Measurements from ENCODE around the gene GPC5. TPM values are rescaled to one million over a fixed set of nuclear protein-coding genes. Genes with fewer than 3 reads are reported as not detected.

Gene GPC5
- total RNA-seq, 2 experiments from 2014 or later: 2.4 TPM; not detected in 1

DNA sequence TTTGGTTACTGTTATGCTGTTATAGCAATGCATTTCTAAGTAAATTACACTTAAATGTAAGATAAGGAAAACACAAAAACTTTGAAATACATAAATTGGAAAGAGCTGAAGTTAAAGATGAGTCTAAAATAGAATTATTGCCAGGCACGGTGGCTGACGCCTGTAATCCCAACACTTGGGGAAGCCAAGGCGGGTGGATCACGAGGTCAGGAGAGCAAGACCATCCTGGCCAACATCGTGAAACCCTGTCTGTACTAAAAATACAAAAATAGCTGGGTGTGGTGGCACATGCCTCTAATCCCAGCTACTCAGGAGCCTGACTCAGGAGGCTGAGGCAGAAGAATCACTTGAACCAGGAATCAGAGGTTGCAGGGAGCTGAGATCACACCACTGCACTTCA is 922.8 kb downstream of the GPC5 start:
- Histone ChIP-seq H3K27ac (ENCODE audit: low read depth, low read length, poor library complexity, severe bottlenecking) (no peak overlapping the region), H2AFZ (ENCODE audit: low read length) (no peak overlapping the region), H3K9me3 (ENCODE audit: low read length) (no peaks in the 10 kb centered on the region), H3K4me2 (ENCODE audit: low read length) (no peak overlapping the region), H3K9me2 (ENCODE audit: insufficient read depth, low read length) (no peaks in the 10 kb centered on the region), H3K36me3 (ENCODE audit: insufficient read depth, low read length) (no peaks in the 10 kb centered on the region), H3K79me2 (ENCODE audit: insufficient read depth, low read depth, low read length) (no peaks in the 10 kb centered on the region), H3K4me3 (ENCODE audit: low read depth, low read length, poor library complexity, severe bottlenecking) (no peak overlapping the region), H4K20me1 (ENCODE audit: insufficient read depth, low read length) (no peaks in the 10 kb centered on the region), H3K4me1 (ENCODE audit: insufficient read depth, low read length, poor library complexity, severe bottlenecking) (no peaks in the 10 kb centered on the region)
- no TSS peak for BruUV-seq (replicated peaks)
- no peak for DNase-seq (ENCODE audit: low spot score)
- TF ChIP-seq, protein P1, sequence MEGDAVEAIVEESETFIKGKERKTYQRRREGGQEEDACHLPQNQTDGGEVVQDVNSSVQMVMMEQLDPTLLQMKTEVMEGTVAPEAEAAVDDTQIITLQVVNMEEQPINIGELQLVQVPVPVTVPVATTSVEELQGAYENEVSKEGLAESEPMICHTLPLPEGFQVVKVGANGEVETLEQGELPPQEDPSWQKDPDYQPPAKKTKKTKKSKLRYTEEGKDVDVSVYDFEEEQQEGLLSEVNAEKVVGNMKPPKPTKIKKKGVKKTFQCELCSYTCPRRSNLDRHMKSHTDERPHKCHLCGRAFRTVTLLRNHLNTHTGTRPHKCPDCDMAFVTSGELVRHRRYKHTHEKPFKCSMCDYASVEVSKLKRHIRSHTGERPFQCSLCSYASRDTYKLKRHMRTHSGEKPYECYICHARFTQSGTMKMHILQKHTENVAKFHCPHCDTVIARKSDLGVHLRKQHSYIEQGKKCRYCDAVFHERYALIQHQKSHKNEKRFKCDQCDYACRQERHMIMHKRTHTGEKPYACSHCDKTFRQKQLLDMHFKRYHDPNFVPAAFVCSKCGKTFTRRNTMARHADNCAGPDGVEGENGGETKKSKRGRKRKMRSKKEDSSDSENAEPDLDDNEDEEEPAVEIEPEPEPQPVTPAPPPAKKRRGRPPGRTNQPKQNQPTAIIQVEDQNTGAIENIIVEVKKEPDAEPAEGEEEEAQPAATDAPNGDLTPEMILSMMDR (conservative IDR thresholded peaks at IDR 0.05; ENCODE audit: low read length): no peak
- TF ChIP-seq EZH2phosphoT487 (IDR thresholded peaks at IDR 0.05; ENCODE audit: borderline replicate concordance, low read depth, low read length): no peak
- intact Hi-C loops (cut with micrococcal nuclease; ENCODE audit: unreplicated experiment): no loop called here
- POLR2A ChIA-PET: interaction anchor here (0.6 to 1.1 kb wide), 2 partner anchors 12 to 136 kb away, joined by 3 read pairs; no protein-coding TSS in a partner anchor
- CTCF ChIA-PET (ENCODE audit: unreplicated experiment): no interaction called here

DNA sequence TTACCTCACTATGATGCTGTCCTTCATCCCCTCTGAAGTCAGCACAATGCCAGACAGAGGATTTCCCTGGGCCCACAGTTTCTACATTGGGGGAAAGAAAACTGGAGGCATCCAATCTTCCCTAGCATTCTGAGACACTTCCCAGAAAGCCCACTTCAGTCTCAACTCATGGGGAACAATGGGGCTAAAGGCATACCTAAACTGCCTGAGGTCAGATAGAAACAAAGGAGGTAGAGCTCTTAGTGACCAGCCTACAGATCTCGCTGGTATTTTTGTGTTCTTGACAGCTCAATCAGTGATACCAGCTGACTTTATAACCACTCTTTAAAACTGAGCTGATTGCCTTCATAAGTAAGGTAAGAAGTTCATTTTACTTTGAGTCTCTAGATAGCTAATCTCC is 947.2 kb downstream of the GPC5 start:
- Histone ChIP-seq H3K9me2 (ENCODE audit: insufficient read depth, low read length) (no peaks in the 10 kb centered on the region), H3K79me2 (ENCODE audit: insufficient read depth, low read depth, low read length) (no peaks in the 10 kb centered on the region), H3K9me3 (ENCODE audit: low read length) (no peaks in the 10 kb centered on the region), H4K20me1 (ENCODE audit: insufficient read depth, low read length) (no peaks in the 10 kb centered on the region), H3K27ac (ENCODE audit: low read depth, low read length, poor library complexity, severe bottlenecking) (no peak overlapping the region), H3K36me3 (ENCODE audit: insufficient read depth, low read length) (no peaks in the 10 kb centered on the region), H3K4me1 (ENCODE audit: insufficient read depth, low read length, poor library complexity, severe bottlenecking) (no peaks in the 10 kb centered on the region), H3K4me3 (ENCODE audit: low read depth, low read length, poor library complexity, severe bottlenecking) (no peak overlapping the region), H3K4me2 (ENCODE audit: low read length) (no peak overlapping the region), H2AFZ (ENCODE audit: low read length) (no peak overlapping the region)
- no peak for TF ChIP-seq EZH2phosphoT487 (IDR thresholded peaks at IDR 0.05; ENCODE audit: borderline replicate concordance, low read depth, low read length)
- TF ChIP-seq, protein P1 (conservative IDR thresholded peaks at IDR 0.05; ENCODE audit: low read length): no peak
- no TSS peak for BruUV-seq (replicated peaks)
- ChIA-PET CTCF (ENCODE audit: unreplicated experiment) (no interaction called here), POLR2A (interaction anchor here (0.9 to 1.7 kb wide), 5 partner anchors 9 to 30 kb away, joined by 4 to 8 read pairs (median 5); no protein-coding TSS in a partner anchor)
- no peak for DNase-seq (ENCODE audit: low spot score)
- intact Hi-C loops (cut with micrococcal nuclease; ENCODE audit: unreplicated experiment): no loop called here

DNA sequence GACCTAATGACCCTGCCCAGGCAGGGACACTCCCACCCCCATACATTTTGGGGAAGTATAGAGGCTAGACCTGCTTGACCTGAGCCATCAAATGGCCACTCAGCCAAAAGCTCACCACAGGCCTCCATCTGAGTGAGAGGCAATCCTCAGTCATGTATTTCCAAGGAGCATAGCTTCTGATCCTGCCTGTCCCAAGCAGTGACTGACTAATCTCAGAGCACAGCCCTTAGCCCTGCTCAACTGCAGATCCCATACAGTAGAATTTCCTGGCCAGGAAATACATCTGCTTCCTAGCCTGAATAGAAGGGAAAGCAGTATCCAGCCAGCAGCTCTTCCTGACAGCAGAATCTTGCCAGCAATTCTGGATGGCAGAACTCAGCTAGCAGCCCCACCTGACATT is 947.6 kb downstream of the GPC5 start:
- BruUV-seq (replicated peaks): no TSS peak
- TF ChIP-seq, protein P1 (conservative IDR thresholded peaks at IDR 0.05; ENCODE audit: low read length): no peak
- TF ChIP-seq EZH2phosphoT487 (IDR thresholded peaks at IDR 0.05; ENCODE audit: borderline replicate concordance, low read depth, low read length): no peak

More for the DNA sequence above, 947.6 kb downstream of the GPC5 start:
- CTCF ChIA-PET (ENCODE audit: unreplicated experiment): no interaction called here
- Histone ChIP-seq H3K4me2 (ENCODE audit: low read length) (no peak overlapping the region), H3K4me1 (ENCODE audit: insufficient read depth, low read length, poor library complexity, severe bottlenecking) (no peaks in the 10 kb centered on the region), H3K9me2 (ENCODE audit: insufficient read depth, low read length) (no peaks in the 10 kb centered on the region), H3K9me3 (ENCODE audit: low read length) (no peaks in the 10 kb centered on the region), H3K4me3 (ENCODE audit: low read depth, low read length, poor library complexity, severe bottlenecking) (no peak overlapping the region), H4K20me1 (ENCODE audit: insufficient read depth, low read length) (no peaks in the 10 kb centered on the region), H3K79me2 (ENCODE audit: insufficient read depth, low read depth, low read length) (no peaks in the 10 kb centered on the region), H3K36me3 (ENCODE audit: insufficient read depth, low read length) (no peaks in the 10 kb centered on the region), H3K27ac (ENCODE audit: low read depth, low read length, poor library complexity, severe bottlenecking) (no peak overlapping the region), H2AFZ (ENCODE audit: low read length) (no peak overlapping the region)
- intact Hi-C loops (cut with micrococcal nuclease; ENCODE audit: unreplicated experiment): no loop called here
- POLR2A ChIA-PET: interaction anchor here (0.9 to 1.7 kb wide), 7 partner anchors 9 to 1402 kb away, joined by 4 to 8 read pairs (median 5); no protein-coding TSS in a partner anchor
- no peak for DNase-seq (ENCODE audit: low spot score)

All from OCI-LY7 (cell line).